GM18858 (cell line): ENCODE results near the gene FLYWCH2.
"Not testable (repeated sequence)": the region's sequence is repeated elsewhere in the genome, so short reads cannot be mapped to it uniquely, and the experiment has no call there.

ENCODE experiments used
- ATAC-seq: cut with Tn5 transposase; IDR thresholded peaks from one replicate; pipeline ENCODE4 v1.9.1; 2021; ENCODE audit not compliant: unreplicated experiment

The FLYWCH2 gene

GRCh38 chr16:2937170-2937569 is 54.2 kb downstream of the FLYWCH2 start:
- ATAC-seq = no peak

DNA sequence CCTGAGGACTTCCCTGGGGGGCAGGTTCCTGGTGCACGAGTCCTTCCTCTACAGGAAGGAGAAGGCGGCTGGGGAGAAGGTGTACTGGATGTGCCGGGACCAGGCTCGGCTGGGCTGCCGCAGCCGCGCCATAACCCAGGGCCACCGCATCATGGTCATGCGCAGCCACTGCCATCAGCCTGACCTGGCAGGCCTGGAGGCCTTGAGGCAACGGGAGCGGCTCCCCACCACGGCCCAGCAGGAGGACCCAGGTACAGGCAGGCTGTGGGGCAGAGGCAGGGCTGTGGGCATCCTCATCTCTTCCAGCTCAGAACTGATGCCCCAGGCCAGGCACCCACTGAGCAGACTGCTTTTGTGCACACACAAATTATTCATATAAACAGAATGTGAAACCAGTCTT is 55.2 kb downstream of the FLYWCH2 start:
- ATAC-seq = no peak

- ATAC-seq = no peak
Measured at GRCh38 chr16:2939968-2940367, 57.0 kb downstream of the FLYWCH2 start.

- ATAC-seq = no peak
Measured at GRCh38 chr16:2942045-2942444, 59.0 kb downstream of the FLYWCH2 start.

DNA sequence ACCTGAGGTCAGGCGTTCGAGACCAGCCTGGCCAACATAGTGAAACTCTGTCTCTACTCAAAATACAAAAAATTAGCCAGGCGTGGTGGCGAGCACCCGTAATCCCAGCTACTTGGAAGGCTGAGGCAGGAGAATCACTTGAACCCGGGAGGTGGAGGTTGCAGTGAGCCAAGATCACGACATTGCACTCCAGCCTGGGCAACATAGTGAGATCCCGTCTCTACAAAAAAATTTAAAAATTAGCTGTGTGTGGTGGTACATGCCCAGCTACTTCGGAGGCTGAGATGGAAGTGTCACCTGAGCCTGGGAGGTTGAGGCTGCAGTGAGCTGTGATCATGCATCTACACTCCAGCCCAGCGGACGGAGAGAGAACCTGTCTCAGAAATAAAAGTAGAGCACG is 60.7 kb downstream of the FLYWCH2 start:
- ATAC-seq = not testable (repeated sequence)

DNA sequence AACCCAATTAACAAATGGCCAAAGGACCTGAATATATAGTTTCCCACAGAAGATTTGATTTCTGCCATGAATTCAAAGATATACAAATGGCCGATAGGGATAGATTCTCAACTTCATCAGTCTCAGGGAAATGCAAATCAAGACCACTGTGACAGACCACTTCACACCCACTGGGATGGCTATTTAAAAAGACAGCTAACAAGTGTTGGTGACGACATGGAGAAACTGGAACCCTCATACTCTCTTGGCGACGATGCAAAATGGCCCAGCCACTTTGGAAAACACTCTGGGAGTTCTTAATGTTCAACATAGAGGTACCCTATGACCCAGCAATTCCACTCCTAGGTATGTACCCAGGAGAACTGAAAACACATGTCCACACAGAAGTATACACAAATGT is 63.6 kb downstream of the FLYWCH2 start:
- ATAC-seq = no peak
